ENCODE data around the gene IFI27L2.
A peak's percentile ranks its signal among the peaks of the same experiment; 100 is the strongest.

IFI27L2 gene

GRCh38 chr14:94139421-94139820 is 10.0 kb upstream of the IFI27L2 start:
- no peak for DNase-seq
- H3K36me3 ChIP-seq (replicated peaks): no peaks in the 10 kb centered on the region

GRCh38 chr14:94139006-94139405 is 9.6 kb upstream of the IFI27L2 start:
- Histone ChIP-seq H3K27ac (no peak overlapping the region), H3K4me3 (ENCODE audit: low read depth, low read length) (no peak overlapping the region), H3K36me3 (replicated peaks) (no peaks in the 10 kb centered on the region), H3K27me3 (replicated peaks) (no peaks in the 10 kb centered on the region)
- DNase-seq: no peak
- TF ChIP-seq CTCF (IDR thresholded peaks at IDR 0.05; ENCODE audit: low read depth, low read length, missing control alignments): no peak
- in situ Hi-C loops (cut with HindIII; ENCODE audit: low pct_ligation_motif_present, low sequenced_read_pairs): no loop called here

More at GRCh38 chr14:94139421-94139820, 10.0 kb upstream of the IFI27L2 start:
- H3K27me3 ChIP-seq (replicated peaks): no peaks in the 10 kb centered on the region
- in situ Hi-C loops (cut with HindIII; ENCODE audit: low pct_ligation_motif_present, low sequenced_read_pairs): no loop called here
- H3K27ac ChIP-seq: no peak overlapping the region
- TF ChIP-seq CTCF (IDR thresholded peaks at IDR 0.05; ENCODE audit: low read depth, low read length, missing control alignments): no peak
- H3K4me3 ChIP-seq (ENCODE audit: low read depth, low read length): no peak overlapping the region

- Histone ChIP-seq H3K27me3 (replicated peaks) (no peaks in the 10 kb centered on the region), H3K4me3 (ENCODE audit: low read depth, low read length) (no peak overlapping the region), H3K36me3 (replicated peaks) (no peaks in the 10 kb centered on the region), H3K27ac (no peak overlapping the region)
- DNase-seq: no peak
- no peak for TF ChIP-seq CTCF (IDR thresholded peaks at IDR 0.05; ENCODE audit: low read depth, low read length, missing control alignments)
- in situ Hi-C loops (cut with HindIII; ENCODE audit: low pct_ligation_motif_present, low sequenced_read_pairs): no loop called here
These were observed 8.8 kb upstream of the IFI27L2 start for GRCh38 chr14:94138251-94138650.

- no peak overlapping the region for H3K4me3 ChIP-seq (ENCODE audit: low read depth, low read length)
- no peak overlapping the region for H3K27ac ChIP-seq
- in situ Hi-C loops (cut with HindIII; ENCODE audit: low pct_ligation_motif_present, low sequenced_read_pairs): no loop called here
- TF ChIP-seq CTCF (IDR thresholded peaks at IDR 0.05; ENCODE audit: low read depth, low read length, missing control alignments): peak; percentile 99
- H3K36me3 ChIP-seq (replicated peaks): no peaks in the 10 kb centered on the region
- DNase-seq: peak; percentile 83
- H3K27me3 ChIP-seq (replicated peaks): no peaks in the 10 kb centered on the region
These were observed 7.3 kb upstream of the IFI27L2 start for GRCh38 chr14:94136575-94137331.

GRCh38 chr14:94135476-94135875 is 6.1 kb upstream of the IFI27L2 start:
- DNase-seq: no peak
- no peaks in the 10 kb centered on the region for H3K27me3 ChIP-seq (replicated peaks)
- H3K36me3 ChIP-seq (replicated peaks): no peaks in the 10 kb centered on the region
- in situ Hi-C loops (cut with HindIII; ENCODE audit: low pct_ligation_motif_present, low sequenced_read_pairs): no loop called here
- H3K27ac ChIP-seq: no peak overlapping the region
- TF ChIP-seq CTCF (IDR thresholded peaks at IDR 0.05; ENCODE audit: low read depth, low read length, missing control alignments): no peak
- H3K4me3 ChIP-seq (ENCODE audit: low read depth, low read length): no peak overlapping the region
